GM21717 (cell line): ENCODE data around the gene PPM1K.

Experiments used
- ATAC-seq: cut with Tn5 transposase; IDR thresholded peaks from one replicate; pipeline ENCODE4 v1.9.1; 2021; ENCODE audit warnings: mild to moderate bottlenecking, moderate library complexity; ENCODE audit not compliant: unreplicated experiment

The PPM1K gene

GRCh38 chr4:88223516-88223915 lies 60.8 kb downstream of the PPM1K start:
- no peak for ATAC-seq

- ATAC-seq = peak; percentile 80
These were observed 65.3 kb downstream of the PPM1K start for GRCh38 chr4:88219099-88219498.

- ATAC-seq = no peak
These were observed 67.2 kb downstream of the PPM1K start for GRCh38 chr4:88217169-88217568.

GRCh38 chr4:88216395-88216794 lies 68.0 kb downstream of the PPM1K start:
- ATAC-seq = no peak

- ATAC-seq = no peak
These were observed 69.0 kb downstream of the PPM1K start for GRCh38 chr4:88215351-88215750.

- no peak for ATAC-seq
These were observed 72.2 kb downstream of the PPM1K start for GRCh38 chr4:88212253-88212561.

DNA sequence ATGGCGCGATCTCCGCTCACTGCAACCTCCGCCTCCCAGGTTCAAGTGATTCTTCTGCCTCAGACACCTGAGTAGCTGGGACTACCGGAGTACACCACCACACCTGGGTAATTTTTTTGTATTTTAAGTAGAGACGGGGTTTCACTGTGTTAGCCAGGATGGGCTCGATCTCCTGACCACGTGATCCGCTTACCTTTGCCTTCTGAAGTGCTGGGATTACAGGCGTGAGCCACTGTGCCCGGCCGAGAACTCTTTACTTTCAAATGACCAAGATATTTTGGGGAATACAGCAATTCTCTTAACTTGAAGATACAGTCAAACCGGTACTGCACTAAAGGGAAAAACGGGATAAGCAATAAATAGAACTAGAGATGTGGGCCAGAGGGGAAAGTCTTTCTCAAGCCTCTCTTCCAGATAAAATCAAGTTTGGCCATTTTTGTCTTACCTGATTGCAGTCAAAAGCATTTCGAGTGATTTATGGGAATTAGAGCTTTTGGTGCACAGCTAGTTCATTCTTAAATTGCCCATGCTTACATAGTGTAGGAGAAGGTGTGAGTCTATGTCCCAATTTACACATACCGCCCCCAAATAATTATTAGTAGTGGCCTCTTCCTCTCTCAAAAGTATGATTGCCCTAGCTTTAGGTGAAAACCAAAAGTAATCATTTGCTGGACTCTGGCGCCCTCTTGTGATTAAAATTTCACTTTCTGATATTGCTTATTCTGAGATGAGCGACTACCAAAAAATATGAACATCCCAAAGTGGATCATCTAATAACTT lies 72.7 kb downstream of the PPM1K start:
- ATAC-seq = no peak

GRCh38 chr4:88208156-88208555 lies 76.2 kb downstream of the PPM1K start:
- no peak for ATAC-seq
